HepG2 (cell line): ENCODE measurements around the gene GBE1. TPM values are rescaled to one million over a fixed set of nuclear protein-coding genes. Genes with fewer than 3 reads are reported as not detected.

ENCODE experiments used
- ARID5B ChIP-seq: IDR thresholded peaks from 2 replicates; pipeline ENCODE4 v1.4.0; 2020; ENCODE audit warnings: mild to moderate bottlenecking, missing genetic modification reagents
- ELF4 ChIP-seq: sonication (generic); formaldehyde crosslinking; IDR thresholded peaks from 2 replicates; pipeline ENCODE4 v1.5.0; 2020; ENCODE audit warnings: missing genetic modification reagents, mild to moderate bottlenecking, moderate library complexity, borderline replicate concordance
- FOSL2 ChIP-seq: sonication (generic); formaldehyde crosslinking; IDR thresholded peaks from 2 replicates; pipeline ENCODE4 v1.4.0; 2020; ENCODE audit warnings: missing genetic modification reagents
- GATAD2A ChIP-seq: IDR thresholded peaks from 2 replicates; pipeline ENCODE4 v1.6.1; 2016
- GTF2F1 ChIP-seq: fragments of 150-350 bp; IDR thresholded peaks from 2 replicates; pipeline ENCODE4 v1.6.1; 2014; ENCODE audit warnings: low read length
- HMG20A ChIP-seq: IDR thresholded peaks from 2 replicates; pipeline ENCODE4 v1.6.1; 2016; ENCODE audit warnings: borderline replicate concordance
- HNF4A ChIP-seq: sonication (generic); formaldehyde crosslinking; IDR thresholded peaks from 2 replicates; pipeline ENCODE4 v1.4.0; 2020; ENCODE audit warnings: missing genetic modification reagents
- SAP130 ChIP-seq: IDR thresholded peaks from 2 replicates; pipeline ENCODE4 v1.6.1; 2016; ENCODE audit warnings: low read depth
- TCF7L2 ChIP-seq: IDR thresholded peaks from 2 replicates; pipeline ENCODE4 v1.6.1; 2011; ENCODE audit warnings: mild to moderate bottlenecking, low read depth, low read length, moderate library complexity
- ZNF33A ChIP-seq: sonication (generic); formaldehyde crosslinking; IDR thresholded peaks from 2 replicates; pipeline ENCODE4 v1.5.1; 2020; ENCODE audit warnings: missing genetic modification reagents, mild to moderate bottlenecking, moderate library complexity, borderline replicate concordance
- ZNF407 ChIP-seq: sonication (generic); formaldehyde crosslinking; IDR thresholded peaks from one replicate; pipeline ENCODE4 v1.5.1; 2020; ENCODE audit warnings: mild to moderate bottlenecking, missing genetic modification reagents; ENCODE audit errors: not compliant biosample characterization
- polyA plus RNA-seq, 8 experiments: library from polyadenylated mRNA; depleted of rRNA in 3 of 8; stranded (reverse) in 7 of 8; unstranded in 1 of 8; fragments of >200 nt; fragmentation: Illumina TruSeq in 4 of 8; extraction: Trizol in 4 of 8; gene quantifications; 2 replicates each; pipeline versions ENCODE4 v1.2.1 to v1.2.3, GENCODE V29; 2011 to 2016; ENCODE audit warnings: low read depth in 4 of 8, missing spikeins in 1 of 8, mixed read lengths in 1 of 8; ENCODE audit not compliant: insufficient read depth in 1 of 8
- total RNA-seq, 5 experiments: library from RNA; depleted of rRNA; stranded (reverse); fragments of >200 nt; fragmentation: Illumina TruSeq; extraction: Trizol; gene quantifications; 2 replicates each; pipeline ENCODE4 v1.2.3, GENCODE V29; 2016; ENCODE audit warnings: low read depth in 1 of 5

GBE1 gene
- total and polyA plus RNA-seq, 2 of the 13 experiments (the other 11 are each of a cell fraction or from before 2014, with no cell fraction given), result 22.9 to 36.1 TPM

- TF ChIP-seq ZNF407 (CRISPR knock-in tag) (no peak), FOSL2 (peak; percentile 43), ELF4 (no peak), ZNF33A (CRISPR knock-in tag) (no peak), GATAD2A (CRISPR knock-in tag) (0 out of 2 replicates have a peak, but pooled peaks have one; percentile 28), ARID5B (CRISPR knock-in tag) (peak; percentile 23; the same call in 1 of the 2 replicates), SAP130 (CRISPR knock-in tag) (peak; percentile 12; the same call in 1 of the 2 replicates), TCF7L2 (no peak), GTF2F1 (no peak), HNF4A (CRISPR knock-in tag) (peak; percentile 49; the same call in 1 of the 2 replicates), HMG20A (0 out of 2 replicates have a peak, but pooled peaks have one; percentile 20)
These were observed 3.2 kb downstream of the GBE1 start (continued) for GRCh38 chr3:81758275-81758674.
